ENCODE data around the gene NUDT8. TPM values are rescaled to one million over a fixed set of nuclear protein-coding genes. Genes with fewer than 3 reads are reported as not detected.

Gene NUDT8
- total RNA-seq, 1 donor from 2014 or later, result 22.2 TPM

DNA sequence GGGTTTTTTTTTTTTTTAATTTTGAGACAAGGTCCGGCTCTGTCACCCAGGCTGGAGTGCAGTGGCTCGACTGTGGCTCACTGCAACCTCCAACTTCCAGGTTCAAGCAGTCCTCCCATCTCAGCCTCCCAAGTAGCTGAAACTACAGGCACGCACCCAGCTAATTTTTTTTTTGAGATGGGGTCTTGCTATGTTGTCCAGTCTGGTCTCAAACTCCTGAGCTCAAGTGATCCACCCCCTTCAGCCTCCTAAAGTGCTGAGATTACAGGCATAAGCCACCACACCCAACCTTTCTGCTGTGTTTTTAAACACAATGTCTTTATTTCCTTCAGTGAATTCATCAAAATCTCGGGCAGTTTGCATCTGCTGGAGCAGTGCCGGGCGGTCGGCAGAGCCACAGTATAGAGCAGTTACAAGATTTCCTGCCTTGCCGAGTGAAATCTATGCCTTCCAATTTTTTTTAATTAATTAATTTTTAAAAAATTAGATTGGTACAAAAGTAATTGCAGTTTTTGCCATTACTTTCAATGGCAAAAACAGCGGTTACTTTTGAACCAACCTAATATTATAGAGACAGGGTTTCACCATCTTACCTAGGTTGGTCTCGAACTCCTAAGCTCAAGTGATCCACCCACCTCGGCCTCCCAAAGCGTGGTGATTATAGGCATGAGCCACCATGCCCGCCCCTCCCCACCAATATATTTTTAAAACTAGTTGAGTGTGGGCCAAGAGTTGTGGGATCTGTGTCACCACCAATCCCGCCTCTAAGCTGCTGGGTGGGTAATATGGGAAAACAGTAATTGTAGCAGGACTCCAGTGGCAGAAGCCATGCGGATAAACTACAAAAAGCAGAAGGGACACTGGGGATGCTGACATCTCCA lies 23.5 kb upstream of the NUDT8 start:
- H3K36me3 Mint-ChIP-seq (ENCODE audit: low read depth), result peaks cover 3% of the 10 kb centered on the region
- intact Hi-C loops (cut with micrococcal nuclease), result no loop called here
- peaks cover 5% of the 10 kb centered on the region for H3K9me3 Mint-ChIP-seq
- DNase-seq (ENCODE audit: low spot score), result no peak
- no peak overlapping the region for H3K4me3 Mint-ChIP-seq (ENCODE audit: low read depth)
- peaks cover 8% of the 10 kb centered on the region for H3K4me1 Mint-ChIP-seq (ENCODE audit: low read depth)
- no peaks in the 10 kb centered on the region for H3K27me3 Mint-ChIP-seq (ENCODE audit: low read depth)
- H3K27ac Mint-ChIP-seq, result no peak overlapping the region

GRCh38 chr11:67651976-67652781 lies 22.4 kb upstream of the NUDT8 start:
- intact Hi-C loops (cut with micrococcal nuclease), result no loop called here
- no peak for DNase-seq (ENCODE audit: low spot score)
- Mint-ChIP-seq H3K9me3 (peaks cover 5% of the 10 kb centered on the region), H3K27me3 (ENCODE audit: low read depth) (no peaks in the 10 kb centered on the region), H3K27ac (no peak overlapping the region), H3K36me3 (ENCODE audit: low read depth) (peaks cover 3% of the 10 kb centered on the region), H3K4me3 (ENCODE audit: low read depth) (no peak overlapping the region), H3K4me1 (ENCODE audit: low read depth) (peaks cover 10% of the 10 kb centered on the region)

DNA sequence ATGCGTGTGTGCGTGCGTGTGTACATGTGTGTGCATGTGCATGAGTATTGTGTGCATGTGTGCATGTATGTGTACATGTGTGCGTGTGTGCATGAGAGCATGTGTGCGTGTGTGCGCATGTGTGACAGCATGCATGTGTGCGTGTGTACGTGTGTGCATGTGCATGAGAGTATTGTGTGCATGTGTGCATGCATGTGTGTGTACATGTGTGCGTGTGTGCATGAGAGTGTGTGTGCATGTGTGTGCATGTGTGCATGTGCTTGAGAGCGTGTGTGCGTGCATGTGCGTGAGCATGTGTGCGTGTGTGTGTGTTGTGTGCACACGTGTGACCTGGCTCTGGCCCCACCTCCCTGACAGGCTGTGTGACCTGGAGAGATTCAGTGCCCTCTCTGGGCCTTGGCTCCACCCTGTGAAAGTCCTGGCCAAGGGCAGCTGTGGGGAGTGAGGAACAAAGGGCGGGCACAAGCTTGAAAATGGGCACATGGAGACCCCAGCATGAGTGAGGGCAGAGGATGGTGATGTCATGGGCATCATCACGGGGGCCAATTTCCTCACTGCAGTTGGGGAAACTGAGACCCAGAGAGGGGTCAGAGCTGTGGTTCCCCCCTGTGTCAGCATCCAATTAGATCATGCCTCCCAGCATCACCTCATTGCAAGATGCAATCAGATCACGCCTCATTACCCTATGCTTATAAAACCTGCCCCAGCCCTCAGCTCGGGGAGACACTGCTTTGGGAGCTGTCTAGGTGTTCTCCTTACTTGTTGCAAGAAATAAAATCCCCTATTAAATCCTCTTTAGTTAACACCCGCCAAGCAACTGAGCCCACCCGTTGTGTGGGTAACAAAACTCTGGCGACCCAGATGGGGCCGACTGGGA lies 20.1 kb upstream of the NUDT8 start:
- intact Hi-C loops (cut with micrococcal nuclease), result loop anchor here (10.0 kb wide), 1 partner anchor 75 kb away; no protein-coding TSS in a partner anchor
- peak overlapping the region; percentile 77 for H3K4me3 Mint-ChIP-seq (ENCODE audit: low read depth)
- H3K27ac Mint-ChIP-seq, result peak overlapping the region; percentile 75
- no peaks in the 10 kb centered on the region for H3K9me3 Mint-ChIP-seq
- H3K27me3 Mint-ChIP-seq (ENCODE audit: low read depth), result no peaks in the 10 kb centered on the region
- no peak for DNase-seq (ENCODE audit: low spot score)
- H3K4me1 Mint-ChIP-seq (ENCODE audit: low read depth), result peaks cover 22% of the 10 kb centered on the region
- no peaks in the 10 kb centered on the region for H3K36me3 Mint-ChIP-seq (ENCODE audit: low read depth)

GRCh38 chr11:67648796-67649613 lies 19.3 kb upstream of the NUDT8 start:
- Mint-ChIP-seq H3K27ac (no peak overlapping the region), H3K4me1 (ENCODE audit: low read depth) (peaks cover 22% of the 10 kb centered on the region), H3K9me3 (no peaks in the 10 kb centered on the region), H3K4me3 (ENCODE audit: low read depth) (no peak overlapping the region), H3K27me3 (ENCODE audit: low read depth) (no peaks in the 10 kb centered on the region), H3K36me3 (ENCODE audit: low read depth) (no peaks in the 10 kb centered on the region)
- intact Hi-C loops (cut with micrococcal nuclease), result loop anchor here (10.0 kb wide), 1 partner anchor 76 kb away; no protein-coding TSS in a partner anchor
- DNase-seq (ENCODE audit: low spot score), result no peak

- Mint-ChIP-seq H3K4me1 (ENCODE audit: low read depth) (peaks cover 22% of the 10 kb centered on the region), H3K9me3 (no peaks in the 10 kb centered on the region)
- intact Hi-C loops (cut with micrococcal nuclease), result loop anchor here (10.0 kb wide), 1 partner anchor 77 kb away; no protein-coding TSS in a partner anchor
Measured at GRCh38 chr11:67648140-67648795, 18.5 kb upstream of the NUDT8 start.

GRCh38 chr11:67647471-67647870 lies 17.7 kb upstream of the NUDT8 start:
- intact Hi-C loops (cut with micrococcal nuclease), result loop anchor here (10.0 kb wide), 1 partner anchor 77 kb away; no protein-coding TSS in a partner anchor
- Mint-ChIP-seq H3K27me3 (ENCODE audit: low read depth) (no peaks in the 10 kb centered on the region), H3K27ac (no peak overlapping the region), H3K4me1 (ENCODE audit: low read depth) (peaks cover 22% of the 10 kb centered on the region), H3K4me3 (ENCODE audit: low read depth) (no peak overlapping the region), H3K36me3 (ENCODE audit: low read depth) (no peaks in the 10 kb centered on the region), H3K9me3 (no peaks in the 10 kb centered on the region)
- DNase-seq (ENCODE audit: low spot score), result no peak

More at GRCh38 chr11:67648140-67648795, 18.5 kb upstream of the NUDT8 start:
- Mint-ChIP-seq H3K27ac (no peak overlapping the region), H3K36me3 (ENCODE audit: low read depth) (no peaks in the 10 kb centered on the region), H3K27me3 (ENCODE audit: low read depth) (no peaks in the 10 kb centered on the region), H3K4me3 (ENCODE audit: low read depth) (no peak overlapping the region)
- peak; percentile 33 for DNase-seq (ENCODE audit: low spot score)

DNA sequence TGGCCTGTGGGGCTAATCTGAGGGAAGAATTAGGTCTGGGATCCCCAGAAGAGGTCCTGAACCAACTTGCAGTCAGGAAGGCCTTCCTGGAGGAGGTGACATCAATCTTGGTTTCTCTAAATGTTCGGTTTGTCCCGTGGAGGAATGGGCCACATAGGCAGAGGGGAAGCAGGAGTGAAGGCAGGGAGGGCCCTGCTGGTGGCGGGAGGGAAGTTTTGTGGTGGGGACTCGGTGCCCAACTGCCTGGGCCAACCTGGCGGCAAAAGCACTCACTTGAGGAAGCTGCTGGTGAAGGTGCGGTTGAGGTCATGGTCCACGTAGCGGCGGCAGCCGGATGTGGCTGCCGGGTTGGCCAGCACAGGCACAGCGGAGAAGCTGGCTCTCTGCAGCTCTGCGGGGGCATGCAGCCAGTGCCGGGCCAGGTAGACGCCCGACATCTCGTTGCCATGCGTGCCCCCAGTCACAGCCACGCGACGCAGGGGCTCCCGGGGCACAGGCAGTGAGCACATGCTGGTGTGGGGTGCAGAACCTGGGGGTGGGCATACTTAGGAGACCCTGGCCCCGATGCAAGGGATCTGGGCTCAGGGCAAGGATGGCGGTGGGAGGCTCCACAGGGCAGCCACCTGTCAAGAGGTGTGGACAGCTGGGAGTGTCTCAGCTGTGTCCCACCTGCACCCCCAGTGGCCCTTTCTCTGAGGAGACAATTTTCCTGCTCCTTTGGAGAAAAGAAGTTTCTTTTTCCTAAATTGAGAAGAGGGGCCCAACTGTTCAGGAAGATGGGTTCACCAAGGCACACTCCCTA lies 17.0 kb upstream of the NUDT8 start:
- H3K9me3 Mint-ChIP-seq, result no peaks in the 10 kb centered on the region
- H3K27ac Mint-ChIP-seq, result peak overlapping the region; percentile 27
- peaks cover 22% of the 10 kb centered on the region for H3K4me1 Mint-ChIP-seq (ENCODE audit: low read depth)
- H3K36me3 Mint-ChIP-seq (ENCODE audit: low read depth), result no peaks in the 10 kb centered on the region
- H3K4me3 Mint-ChIP-seq (ENCODE audit: low read depth), result no peak overlapping the region
- no peaks in the 10 kb centered on the region for H3K27me3 Mint-ChIP-seq (ENCODE audit: low read depth)
- intact Hi-C loops (cut with micrococcal nuclease), result loop anchor here (10.0 kb wide), 1 partner anchor 78 kb away; no protein-coding TSS in a partner anchor
- DNase-seq (ENCODE audit: low spot score), result peak; percentile 52

- no peak for DNase-seq (ENCODE audit: low spot score)
- Mint-ChIP-seq H3K4me3 (ENCODE audit: low read depth) (no peak overlapping the region), H3K27me3 (ENCODE audit: low read depth) (no peaks in the 10 kb centered on the region), H3K27ac (peak overlapping the region; percentile 27), H3K9me3 (no peaks in the 10 kb centered on the region), H3K4me1 (ENCODE audit: low read depth) (peaks cover 22% of the 10 kb centered on the region), H3K36me3 (ENCODE audit: low read depth) (no peaks in the 10 kb centered on the region)
- intact Hi-C loops (cut with micrococcal nuclease), result loop anchor here (10.0 kb wide), 1 partner anchor 79 kb away; no protein-coding TSS in a partner anchor
Measured at GRCh38 chr11:67645521-67646461, 16.1 kb upstream of the NUDT8 start.

DNA sequence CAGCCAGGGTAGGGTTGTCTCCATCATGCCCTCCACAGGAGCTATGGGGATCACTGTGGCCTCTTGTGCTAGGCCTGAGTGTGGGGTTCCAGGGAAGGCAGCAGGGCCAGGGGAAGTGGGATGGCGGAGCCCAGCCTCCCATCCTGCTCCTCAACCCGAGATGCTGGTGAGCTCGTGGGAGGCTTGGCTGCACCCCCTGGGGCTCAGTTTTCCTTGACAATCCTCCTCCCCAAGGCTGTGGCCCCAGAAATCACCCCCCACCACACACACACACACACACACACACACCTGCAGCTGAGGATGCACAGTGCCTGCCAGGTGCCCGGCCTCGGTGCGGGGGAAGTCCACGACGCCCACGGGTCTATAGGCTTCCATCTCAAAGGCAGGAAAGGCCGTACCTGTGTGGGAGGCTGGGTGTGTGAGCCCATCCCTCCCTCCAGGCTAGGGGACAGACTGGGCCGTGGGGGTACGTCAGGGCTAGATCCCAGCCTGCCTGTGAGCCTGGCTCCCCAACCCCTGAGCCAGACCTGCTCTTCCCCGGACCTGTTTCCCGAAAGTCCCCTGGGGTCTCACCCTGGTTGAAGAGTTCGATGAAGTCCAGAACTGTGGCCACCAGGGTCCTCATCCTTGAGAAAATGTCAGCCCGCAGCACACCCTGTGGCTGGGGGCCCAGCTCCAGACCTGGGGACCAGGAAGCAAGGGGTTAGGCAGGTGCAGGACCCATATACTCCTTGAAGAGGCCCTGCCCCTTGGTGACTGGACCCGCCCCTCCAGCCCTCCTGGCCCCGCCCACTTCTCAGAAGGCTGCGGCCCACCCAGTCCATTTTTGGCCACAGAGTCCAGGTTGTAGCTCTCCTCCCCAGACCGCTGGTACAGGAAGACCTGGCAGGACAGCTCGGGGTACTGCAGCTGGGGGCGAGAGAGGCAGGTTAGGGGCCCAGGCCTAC lies 15.0 kb upstream of the NUDT8 start:
- Mint-ChIP-seq H3K9me3 (no peaks in the 10 kb centered on the region), H3K4me1 (ENCODE audit: low read depth) (peaks cover 19% of the 10 kb centered on the region), H3K4me3 (ENCODE audit: low read depth) (no peak overlapping the region), H3K36me3 (ENCODE audit: low read depth) (no peaks in the 10 kb centered on the region), H3K27me3 (ENCODE audit: low read depth) (no peaks in the 10 kb centered on the region), H3K27ac (no peak overlapping the region)
- DNase-seq (ENCODE audit: low spot score), result no peak
- intact Hi-C loops (cut with micrococcal nuclease), result loop anchor here (10.0 kb wide), 1 partner anchor 80 kb away; no protein-coding TSS in a partner anchor
